CD4-positive, alpha-beta T cell treated with Interleukin-4 for 1 hour (primary cell): Measurements from ENCODE around the gene KLHL29.

ENCODE experiments used
- DNase-seq, 2 donors: peaks; one replicate each; pipeline ENCODE4 v3.0.0-alpha.2; 2020 to 2022

Gene KLHL29

DNA sequence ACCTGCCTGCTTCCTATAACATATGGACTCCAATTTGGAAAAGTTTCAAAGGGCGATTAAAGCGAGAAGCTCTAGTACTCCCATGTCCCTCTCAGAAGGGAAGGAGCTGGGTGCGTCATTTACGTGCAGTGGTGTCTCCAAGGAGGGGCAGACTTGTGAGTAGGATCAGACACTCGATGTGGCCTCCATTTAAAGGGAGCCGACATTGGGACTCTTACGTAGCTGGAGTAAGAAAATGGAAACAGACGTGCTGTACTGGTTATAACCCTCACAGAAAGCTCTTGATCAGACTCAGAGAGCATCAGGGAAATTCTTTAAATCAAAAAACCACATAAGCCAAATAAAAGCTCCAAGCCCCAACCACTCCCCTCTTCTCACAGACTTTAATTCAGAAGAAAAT, 198.5 kb downstream of the KLHL29 start:
- DNase-seq: no peak

DNA sequence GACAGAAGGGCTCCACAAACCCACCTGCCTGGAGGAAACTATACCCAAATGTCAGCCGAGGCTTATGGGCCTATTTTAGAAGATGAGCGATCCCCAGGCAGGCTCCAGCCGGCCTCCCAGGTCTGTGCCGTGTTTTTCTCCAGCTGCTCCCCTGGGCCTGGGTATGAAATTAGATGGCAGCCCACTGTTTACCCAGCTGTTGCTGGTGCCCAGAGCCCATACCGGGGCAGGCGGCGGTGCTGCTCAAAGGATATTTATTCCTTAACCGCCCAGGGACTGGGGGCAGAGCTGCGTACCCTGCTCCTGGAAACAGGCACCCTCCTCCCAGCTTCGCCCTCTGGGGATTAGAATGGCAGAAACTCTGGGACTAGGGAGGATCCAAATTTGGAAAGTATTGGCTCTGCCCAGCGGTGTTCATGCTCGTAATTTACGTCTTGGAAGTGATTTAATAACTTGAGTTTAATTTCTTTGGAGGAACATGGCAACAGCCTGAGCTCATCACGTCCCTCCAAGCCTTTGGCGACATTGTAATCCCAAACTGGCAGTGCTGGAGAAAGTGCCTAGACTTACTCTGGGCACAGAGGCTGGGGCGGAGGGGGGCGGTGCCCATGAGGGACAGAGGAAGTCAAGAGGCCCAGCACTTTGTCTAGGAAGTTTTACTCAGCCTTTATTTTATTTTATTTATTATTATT, 199.2 kb downstream of the KLHL29 start:
- no peak for DNase-seq

DNA sequence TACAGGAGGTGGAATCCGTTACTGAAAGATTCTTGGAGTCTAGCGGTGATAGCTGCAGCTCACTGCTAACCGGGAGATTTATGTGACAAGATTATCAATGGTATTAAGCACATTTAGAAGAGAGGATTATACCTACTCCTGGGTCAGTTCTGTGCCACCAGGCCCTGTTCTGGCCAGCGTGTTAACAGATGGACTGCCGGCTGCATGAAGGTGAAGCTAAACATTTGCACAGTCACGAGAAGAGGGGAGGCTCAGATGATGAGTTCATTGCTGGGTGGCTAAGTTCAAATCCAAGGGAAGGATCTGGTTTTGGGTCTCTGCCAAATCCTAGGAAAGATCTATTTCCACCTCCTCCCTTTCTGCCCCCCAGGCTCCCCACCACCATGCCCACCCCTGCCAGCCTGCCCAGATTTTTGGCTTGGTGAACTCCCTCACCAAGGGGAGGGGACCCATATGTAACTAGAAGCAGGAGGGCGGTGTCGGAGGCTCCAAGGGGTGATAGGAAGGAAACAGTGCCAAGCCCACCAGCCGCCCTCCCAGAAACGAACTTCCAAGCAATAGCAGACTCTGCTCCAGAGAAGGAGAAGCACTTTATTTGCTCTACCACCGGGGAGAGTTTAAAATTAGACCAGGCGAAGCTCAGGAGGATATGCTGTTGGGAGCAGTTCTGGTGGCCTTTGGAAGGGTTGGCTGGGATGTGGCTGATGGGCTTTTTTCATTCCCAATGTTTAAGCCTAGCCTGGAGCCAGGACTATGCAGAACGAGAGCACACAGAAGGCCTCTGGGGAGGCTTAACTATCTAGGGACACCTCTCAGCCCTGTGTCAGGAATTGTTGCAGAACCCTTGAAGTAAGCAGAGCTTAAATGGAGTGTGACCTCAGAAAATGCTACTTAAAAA, 200.5 kb downstream of the KLHL29 start:
- no peak for DNase-seq

DNA sequence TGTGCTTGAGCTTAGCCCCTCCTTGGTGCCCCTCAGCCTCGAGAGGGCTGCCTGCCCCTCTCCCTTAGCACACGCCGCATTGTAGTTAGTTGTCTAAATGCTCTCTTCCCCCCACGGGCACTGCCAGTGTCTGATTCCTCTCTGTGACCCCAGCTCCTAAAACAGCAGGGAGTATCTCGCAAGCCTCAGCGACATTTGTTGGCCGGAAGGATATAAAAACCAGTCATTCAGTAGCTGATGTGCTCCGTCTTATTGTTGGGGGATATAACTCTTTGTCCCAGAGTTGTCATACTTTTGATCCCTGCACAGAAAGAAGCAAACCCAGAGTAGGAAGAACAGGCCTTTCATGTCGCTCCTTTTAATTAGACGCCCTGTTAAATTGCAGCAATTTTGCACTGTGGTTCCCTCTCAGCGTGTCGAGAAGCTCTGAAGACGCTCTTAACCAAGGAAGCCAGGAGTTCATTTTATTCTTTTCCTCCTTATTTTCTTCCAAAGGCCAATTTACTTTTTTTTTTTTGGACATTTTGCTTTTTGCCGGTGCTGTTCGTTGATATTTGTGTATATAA, 201.8 kb downstream of the KLHL29 start:
- DNase-seq: no peak

DNA sequence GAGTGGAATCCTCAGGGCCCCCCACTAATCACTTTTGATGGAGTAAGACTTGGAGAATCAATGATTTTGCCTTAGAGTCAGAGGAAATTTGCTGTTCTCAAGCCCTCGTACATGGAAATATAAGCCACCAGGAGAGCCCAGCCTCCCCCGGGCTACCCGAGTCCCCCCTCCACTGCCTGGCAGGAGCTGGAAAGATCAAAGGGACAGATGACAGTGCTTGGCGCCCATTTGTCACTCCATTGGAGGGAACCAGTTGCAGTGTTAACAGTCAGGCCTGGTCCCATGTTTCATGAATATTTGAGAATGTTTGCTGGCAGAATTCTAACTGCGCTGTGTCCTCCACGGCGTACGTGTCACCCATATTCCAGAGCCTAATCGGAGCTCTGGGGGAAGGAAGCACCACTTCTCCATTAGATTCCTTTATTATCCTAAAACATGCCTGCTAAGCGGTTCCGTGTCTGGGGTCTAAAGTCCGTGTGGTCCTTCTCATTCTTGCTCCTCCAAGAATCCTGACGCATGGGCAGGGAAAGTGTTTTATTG, 202.4 kb downstream of the KLHL29 start:
- DNase-seq: no peak

DNA sequence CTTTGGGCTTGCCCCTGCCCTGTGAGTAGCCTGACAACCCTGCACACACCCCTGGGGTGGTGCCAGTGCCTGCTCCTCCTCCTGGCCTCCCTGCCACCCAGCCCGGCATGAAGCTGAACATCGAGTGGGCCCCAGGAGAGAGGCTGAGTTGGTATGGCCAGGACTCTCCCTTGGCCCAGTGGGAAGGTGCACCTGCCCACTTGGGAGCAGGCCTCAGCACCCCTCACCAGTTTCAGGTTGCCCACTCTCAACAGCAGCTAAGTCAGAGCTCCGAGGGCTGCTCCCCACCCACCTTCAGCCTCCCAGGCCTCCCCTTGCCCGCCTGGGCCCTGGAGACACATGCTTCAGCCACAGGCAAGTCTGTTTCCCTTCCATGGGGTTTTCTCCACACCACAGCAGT, 203.1 kb downstream of the KLHL29 start:
- DNase-seq: no peak

DNA sequence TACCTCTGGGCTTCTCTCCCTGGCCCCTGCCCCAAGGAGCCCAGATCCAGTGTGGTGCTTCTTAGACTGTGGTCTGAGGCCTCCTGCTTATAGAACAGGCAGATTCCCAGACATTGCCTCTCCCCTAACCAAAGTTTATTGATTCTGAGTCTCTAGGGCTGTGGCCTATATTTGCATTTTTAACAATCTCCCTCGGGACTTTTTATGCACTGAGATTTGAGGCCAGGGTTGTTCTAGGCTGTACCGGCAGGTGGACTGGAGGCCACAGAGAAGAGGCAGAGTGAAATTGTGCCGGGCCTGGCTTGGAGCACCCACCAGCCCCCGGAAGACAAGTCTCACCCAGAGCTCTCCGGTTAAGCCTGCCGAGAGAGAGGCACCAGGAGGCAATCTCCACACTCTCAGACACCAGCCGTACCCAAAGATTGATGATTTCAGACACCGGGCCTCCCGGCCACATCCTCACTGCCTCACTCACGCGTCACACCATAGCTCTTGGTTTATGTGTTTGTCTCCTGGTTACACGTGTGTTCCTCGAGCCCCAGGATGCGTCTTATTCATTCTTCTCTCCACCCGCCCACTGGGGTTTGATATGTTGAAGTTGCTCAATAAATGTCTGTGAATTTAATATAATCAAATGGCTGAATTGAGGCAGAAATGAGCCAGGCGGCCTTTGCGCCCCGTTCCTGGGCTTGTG, 203.7 kb downstream of the KLHL29 start:
- DNase-seq: no peak

DNA sequence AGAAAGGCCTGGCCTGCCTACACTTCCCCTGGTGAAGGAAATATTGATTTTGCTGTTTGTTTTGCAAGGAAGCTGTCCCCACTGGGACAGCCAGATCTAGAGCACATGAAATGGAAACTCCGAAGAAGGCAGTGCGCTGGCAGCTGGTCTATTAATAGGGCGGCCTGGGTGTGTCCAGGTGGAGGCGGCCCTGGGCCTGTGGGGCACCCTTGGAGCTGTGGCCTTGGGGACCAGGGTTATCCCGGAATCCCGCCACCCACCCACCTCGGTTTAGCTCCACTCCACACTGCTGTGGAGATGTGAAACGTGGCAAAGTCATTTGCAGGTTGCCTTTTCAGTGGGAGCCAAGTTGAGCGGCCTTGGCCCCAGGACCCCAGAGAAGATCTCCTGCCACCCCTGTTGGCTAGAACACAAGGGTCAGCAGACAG, 204.3 kb downstream of the KLHL29 start:
- no peak for DNase-seq

DNA sequence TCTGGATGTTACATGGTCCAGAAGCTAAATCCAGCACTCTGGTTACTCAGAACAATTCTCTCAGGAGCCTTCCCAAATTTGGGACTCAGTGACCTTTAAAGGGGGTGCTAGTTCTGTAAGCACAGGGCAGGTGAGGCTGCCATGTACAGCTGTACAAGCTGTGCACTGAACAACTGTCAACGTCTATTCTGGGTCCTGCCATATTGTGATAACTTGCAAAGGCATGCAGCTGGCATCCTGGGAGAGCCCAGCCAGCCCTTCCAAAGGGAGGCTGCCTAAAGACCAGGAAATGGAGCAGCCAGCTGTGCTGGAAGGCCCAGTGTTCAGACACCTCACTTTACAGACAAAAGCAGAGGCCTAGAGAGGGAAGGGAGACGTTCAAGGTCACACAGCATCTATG, 204.8 kb downstream of the KLHL29 start:
- DNase-seq: no peak

DNA sequence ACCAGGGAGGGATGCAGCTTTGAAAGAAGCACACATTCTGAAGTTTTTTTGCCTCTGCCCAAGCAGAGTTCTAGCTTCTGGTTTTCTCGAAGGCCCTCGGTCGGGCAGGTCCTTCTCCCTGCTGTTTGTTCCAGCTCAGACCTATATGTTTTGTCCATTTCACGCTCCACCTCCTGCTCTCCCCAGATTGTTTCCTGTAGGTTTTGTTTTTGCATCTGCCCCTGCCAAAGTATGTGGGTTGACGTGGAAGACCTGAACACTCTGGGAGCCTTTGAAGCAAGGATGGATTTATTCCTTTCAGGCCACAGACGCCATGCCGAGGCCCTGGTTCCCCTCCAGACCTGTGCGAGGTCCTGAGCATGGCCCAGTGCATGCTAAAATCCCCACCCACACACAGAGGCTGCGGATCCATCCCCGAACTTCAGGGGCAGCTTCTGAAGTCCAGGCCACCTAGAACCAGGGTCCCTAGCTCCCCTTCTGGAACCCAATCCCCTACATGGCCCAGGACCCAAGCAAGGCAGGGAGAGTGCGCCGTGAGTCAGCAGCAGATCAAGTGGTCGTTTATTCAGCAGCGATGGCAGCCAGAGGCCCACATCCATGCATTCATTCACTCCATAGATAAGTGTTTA, 205.4 kb downstream of the KLHL29 start:
- DNase-seq: no peak

DNA sequence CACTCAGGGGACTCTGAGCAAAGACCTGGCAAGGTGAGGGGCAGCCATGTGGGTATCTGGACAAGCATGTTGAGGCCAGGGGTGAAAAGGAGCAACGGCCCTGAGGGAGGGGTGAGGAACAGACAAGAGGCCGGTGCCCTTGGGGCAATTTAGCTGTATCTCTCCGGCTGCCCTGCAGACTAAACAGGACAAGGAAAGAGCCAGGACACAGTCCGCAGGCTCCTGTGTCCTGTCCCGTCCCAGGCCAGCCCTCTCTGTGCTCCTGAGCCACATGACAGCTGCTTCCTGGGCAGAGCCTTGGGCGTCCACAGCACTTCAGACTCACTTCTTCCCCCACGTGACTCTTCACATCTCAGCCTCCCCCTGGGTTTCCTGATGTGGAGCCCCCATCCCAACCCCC, 206.1 kb downstream of the KLHL29 start:
- DNase-seq: no peak

DNA sequence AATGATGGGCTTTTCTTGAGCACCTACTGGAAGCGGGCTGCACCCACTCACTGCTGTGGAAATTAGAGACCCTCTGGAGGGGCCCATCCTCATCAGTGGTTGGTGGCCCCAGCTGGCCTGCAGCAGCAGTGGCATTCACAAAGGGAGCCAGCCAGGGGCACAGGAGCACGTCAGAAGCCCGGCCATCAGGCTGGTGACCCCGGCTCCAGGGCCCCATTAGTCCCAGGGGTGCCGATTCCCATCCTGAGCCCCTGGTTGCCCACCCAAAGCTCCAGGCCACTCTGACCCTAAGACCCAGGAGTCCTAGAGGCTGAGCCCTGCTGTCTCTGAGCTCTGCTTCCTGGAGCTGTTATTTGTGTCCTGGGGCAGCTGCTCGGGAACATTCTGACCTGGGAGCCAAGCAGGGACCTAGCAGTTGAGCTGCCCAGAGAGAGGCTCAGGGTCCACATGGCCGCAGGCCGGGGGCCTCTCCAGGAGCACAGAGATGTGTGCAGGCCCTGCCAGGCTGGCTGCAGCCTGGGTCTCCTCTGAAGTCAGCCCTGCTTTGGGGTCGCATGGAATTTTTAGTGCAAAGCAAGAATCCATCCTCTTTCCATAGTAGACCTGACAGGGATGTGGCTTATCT, 207.2 kb downstream of the KLHL29 start:
- no peak for DNase-seq

DNA sequence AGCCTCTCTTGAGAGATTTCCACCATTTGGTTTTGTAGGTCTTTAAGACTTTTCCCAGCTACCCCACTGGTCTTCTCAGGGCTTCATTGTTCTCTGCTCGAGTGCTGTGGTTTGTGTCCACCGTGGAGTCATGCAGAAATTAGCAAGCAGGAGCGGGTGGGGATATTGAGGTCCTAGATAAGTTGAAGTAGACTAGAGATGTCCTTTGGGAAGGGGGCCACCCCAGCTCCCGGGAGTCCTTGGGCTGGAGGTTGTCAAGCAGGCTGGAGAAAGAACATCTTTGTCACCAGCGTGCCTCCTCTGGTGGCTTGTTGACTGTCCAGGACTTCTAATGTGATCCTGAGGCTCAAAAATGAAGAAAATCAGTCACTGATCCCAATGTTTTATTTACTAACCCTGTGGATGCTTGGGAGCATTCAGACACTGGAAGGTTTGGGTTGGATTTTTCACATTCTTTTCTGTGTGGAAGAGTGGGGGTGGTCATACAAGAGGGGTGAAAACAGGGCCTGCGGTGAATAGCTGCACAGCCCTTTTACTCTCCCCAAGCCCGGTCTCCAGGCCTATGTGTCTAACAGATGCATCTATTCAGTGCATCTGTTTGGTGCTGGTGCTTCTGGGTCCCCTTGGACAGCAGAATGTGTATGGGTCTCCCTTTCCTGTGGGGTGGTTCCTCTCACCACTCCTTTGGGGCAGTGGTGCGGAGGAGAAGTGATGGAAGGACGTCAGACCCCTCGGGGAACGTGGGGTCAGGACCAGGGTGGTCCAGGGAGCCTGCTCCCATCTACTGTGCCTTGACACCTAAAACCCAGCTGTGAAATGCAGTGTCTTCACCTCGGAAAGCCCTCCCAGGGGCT, 208.1 kb downstream of the KLHL29 start:
- DNase-seq: no peak

DNA sequence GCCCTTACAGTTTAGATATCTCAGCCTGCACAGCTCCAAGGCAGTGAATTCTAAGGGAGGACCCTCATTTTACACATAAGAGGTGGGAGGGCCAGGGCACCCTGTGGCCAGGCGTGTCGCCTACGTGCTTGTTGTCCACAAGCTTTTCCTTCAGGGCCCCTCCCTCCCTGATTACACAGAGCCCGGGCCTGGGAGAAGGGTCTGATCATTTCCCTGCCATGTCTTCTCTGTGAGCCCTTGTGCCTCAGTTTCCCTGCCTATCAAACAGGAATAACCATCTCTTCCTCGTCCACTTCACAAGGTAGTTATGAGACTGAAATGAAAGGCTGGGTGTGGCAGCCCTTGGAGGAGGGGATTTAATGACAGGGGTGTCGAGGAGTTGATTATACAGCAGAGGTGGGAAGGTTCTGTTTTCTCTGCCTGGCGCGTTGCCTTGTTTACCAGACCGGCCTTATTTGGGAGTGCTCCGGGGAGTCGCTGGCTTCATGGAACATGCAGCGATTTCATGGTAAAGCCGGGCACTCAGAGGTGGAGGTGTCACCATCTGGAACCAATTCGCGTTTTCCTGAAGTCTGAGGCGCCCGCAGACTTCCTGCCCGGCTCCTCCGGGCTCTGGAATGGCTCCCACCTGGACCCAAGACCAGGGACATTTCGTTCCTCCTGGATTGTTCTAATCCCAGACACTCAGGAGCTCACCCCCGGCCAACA, 208.9 kb downstream of the KLHL29 start:
- no peak for DNase-seq

DNA sequence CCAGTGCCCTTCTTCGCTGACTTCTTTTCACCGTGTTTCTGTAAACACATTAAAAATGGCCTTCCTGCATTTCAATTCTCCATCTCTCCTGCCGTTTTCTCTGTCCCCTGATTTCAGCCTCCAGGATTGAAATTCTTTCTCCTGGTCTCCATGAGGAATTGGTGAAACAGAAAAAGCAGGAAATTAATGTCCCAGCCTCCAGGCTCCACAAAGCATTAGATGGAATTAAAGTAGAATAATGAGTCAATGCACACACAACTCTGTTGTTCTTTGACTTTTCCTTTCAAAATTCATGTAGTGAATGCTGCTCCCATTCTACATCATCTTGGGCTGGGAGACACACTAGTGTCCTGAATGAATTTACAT, 209.5 kb downstream of the KLHL29 start:
- no peak for DNase-seq

DNA sequence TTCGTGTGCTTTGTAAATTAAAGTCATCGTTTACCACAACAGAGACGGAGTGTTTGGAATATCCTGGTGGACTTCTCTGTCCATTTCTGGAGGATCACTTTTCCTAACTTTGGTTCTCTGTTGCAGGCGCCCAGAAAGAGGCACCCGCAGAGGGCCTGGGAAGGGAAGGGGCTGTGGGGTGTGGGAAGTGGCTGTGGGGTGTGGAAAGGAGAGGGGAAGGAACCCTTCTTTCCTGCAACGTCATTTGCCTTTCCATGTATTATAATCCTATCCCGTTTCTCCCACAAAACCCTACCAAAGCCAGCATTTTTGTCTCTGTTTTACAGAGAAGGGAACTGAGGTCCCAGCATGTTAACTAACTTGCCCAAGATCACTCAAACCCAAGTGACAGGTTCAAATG, 210.0 kb downstream of the KLHL29 start:
- no peak for DNase-seq

DNA sequence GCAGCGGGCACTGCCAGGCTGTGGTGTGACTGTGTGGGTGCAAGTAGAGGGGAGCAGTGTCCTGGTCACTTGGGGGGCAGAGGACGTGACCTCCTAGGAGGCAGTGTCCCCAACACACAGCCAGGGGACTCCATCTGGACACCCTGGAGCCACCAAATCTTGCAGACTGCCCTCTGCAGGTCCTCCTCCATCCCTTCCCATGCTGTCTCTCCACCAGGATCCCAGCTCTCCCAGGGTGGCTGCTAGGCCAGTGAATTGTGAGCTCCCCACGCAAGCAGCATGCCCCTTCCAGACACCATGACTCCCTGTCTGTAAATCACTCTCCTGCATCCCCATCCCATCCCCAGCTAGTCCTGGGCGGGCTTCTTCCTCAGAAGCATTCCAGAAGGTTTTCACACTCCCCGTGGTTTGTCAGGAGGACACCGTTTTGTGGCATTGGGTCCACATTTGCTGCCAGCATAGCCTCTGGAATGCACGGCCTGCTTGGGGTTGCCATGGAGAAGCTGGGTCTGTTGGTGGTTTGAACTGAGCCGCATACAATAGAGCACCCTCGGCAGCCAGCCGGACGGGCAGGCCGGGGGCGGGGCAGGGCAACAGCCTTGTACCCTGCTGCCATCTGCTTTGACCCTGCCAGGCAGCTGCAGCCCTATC, 210.7 kb downstream of the KLHL29 start:
- DNase-seq: no peak

DNA sequence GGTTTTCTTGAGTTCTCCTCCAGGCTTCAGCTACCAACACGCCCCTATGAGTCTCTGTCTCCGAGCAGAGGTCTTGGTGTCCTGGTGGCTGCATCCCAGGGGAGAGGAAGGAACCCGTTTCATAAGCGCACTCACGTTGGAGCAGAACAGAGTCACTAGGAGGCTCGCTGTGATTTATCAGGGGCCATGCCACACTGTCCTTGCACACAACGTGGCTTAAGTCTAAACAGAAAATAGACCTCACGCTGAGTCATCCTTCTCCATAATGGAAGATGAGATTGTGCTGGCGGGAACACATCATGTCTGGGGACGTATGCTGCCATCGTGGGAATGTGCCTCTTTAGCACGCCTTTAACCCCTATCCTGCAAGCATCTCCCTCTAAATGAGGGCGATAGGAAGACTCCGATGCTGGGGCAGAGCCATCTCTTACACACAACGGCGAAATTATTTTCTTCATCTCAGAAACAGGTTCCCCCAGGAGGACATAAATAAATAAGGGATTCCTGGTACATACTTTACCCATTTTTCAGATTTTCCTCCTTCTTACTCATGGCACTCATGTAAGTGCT, 211.4 kb downstream of the KLHL29 start:
- no peak for DNase-seq

DNA sequence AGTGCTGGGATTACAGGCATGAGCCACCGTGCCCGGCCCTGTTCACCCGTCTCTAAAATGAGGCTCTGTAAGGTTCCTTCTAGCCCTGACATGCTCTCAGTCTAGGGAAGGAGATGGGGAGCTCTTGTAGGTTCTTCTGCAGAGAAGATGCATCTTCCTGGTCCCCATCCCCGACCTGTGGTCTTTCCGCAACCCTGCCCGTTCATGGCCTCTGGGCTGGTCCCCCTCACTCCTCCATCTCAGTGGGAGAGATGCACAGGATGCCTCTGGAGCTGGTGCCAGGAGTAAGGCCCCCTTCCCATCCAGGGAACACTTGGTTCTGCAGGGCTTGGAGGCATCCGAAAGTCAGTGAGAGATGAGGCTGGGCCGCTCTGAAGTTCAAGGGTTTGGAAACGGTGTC, 212.7 kb downstream of the KLHL29 start:
- DNase-seq: no peak

DNA sequence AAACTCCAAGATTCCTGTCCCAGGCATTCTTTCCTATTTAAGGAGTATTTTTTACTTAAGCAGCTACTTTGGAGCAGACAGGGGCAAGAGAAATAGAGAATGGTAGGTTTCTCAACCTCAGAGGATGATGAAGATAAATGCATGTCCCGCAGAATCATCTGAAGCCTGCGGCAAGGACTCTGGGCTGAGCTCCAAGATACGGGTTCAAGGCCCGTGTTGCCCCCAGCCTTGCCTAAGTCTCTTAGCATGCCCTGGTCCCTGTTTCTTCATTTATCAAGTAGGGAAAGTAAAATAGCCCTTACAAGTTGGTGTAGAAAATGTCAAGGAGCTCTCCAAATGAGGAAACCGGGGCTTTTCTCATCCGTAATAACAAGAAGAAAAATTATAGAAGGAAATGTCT, 214.0 kb downstream of the KLHL29 start:
- no peak for DNase-seq
